HCT116 (cell line): ENCODE measurements around the gene PPIF.

ENCODE experiments used
- EZH2phosphoT487 ChIP-seq: fragments of 200-600 bp; IDR thresholded peaks from 2 replicates; pipeline ENCODE4 v1.6.1; 2018; ENCODE audit warnings: antibody characterized with exemption, borderline replicate concordance
- POLR2AphosphoS5 ChIP-seq: IDR thresholded peaks from 2 replicates; pipeline ENCODE4 v1.6.1; 2011; ENCODE audit warnings: mild to moderate bottlenecking, low read depth, low read length, moderate library complexity
- SRF ChIP-seq: IDR thresholded peaks from 2 replicates; pipeline ENCODE4 v1.6.1; 2012; ENCODE audit warnings: low read depth

DNA sequence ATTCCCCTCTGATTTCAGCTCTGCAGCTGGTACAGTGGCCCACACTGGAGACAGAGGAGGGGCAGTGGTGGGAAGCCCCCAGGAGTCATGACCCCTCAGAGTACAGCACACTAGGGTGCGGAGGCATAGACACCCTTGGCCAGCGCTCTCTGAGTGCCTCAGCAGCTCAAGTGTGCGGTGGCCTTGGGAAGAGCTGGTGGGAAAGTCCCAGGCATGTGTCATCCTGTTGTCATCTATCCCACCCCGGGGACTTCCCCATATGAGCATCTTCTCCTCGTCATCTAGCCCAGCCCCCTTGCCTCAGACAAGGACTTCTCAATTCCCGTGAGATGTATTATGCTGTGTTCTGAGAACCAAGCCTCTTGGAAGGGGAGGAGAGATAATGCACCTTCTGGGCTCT lies 15.6 kb upstream of the PPIF start:
- TF ChIP-seq POLR2AphosphoS5 (no peak), SRF (no peak), EZH2phosphoT487 (no peak)
